ENCODE measurements around the gene TBC1D16.

Gene TBC1D16

DNA sequence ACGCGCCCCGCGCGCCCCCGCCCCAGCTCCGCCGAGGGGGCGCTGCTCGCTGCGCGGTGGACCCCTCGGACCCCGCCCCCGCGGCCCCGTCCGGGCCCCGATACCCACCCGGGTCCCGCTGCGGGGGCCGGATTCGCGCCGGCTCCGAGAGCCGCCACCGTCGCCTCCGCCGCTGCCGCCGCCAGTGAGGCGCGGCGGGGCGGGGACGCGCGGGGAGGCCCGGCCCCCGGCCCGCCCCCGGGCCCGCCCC lies at the start of gene TBC1D16:
TSS of gene TBC1D16 (minus strand) at position 186 of the 250 bp plus-strand sequence. CDS start 22,325 bp downstream, outside the sequence.
- no peak for DNase-seq (ENCODE audit: low spot score)

- no peak for DNase-seq (ENCODE audit: low spot score)
These were observed 49.1 kb upstream of the TBC1D16 start for GRCh38 chr17:80084773-80085172.

DNA sequence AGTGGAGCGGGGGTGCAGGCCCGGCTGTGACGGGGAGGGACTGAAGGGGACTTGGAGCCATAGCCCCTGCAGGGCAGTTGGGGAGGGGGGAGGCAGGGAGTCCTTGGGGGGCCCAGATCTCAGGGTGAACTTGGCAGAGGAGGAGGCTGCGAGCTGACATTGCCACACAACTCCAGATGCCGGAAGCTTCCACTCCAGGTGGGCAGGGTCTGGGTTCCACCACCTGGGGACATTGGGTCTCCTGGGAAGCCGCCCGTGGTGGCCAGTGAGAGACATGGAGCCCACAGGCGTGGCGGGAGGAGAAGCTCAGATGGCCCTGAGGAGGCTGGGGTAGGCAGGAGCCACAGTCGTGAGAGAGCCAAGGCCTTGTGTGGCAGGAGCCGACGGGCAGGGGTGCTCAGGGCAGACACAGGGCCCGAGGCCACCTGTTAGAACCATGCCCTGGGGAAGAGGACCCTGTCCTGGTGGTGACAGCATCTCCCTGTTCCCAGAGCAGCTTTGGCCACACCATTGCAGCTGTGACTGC lies 47.5 kb upstream of the TBC1D16 start:
- no peak for DNase-seq (ENCODE audit: low spot score)

GRCh38 chr17:80082403-80083135 lies 46.9 kb upstream of the TBC1D16 start:
- DNase-seq (ENCODE audit: low spot score): peak; percentile 61

GRCh38 chr17:80081596-80081995 lies 45.9 kb upstream of the TBC1D16 start:
- DNase-seq (ENCODE audit: low spot score): no peak

DNA sequence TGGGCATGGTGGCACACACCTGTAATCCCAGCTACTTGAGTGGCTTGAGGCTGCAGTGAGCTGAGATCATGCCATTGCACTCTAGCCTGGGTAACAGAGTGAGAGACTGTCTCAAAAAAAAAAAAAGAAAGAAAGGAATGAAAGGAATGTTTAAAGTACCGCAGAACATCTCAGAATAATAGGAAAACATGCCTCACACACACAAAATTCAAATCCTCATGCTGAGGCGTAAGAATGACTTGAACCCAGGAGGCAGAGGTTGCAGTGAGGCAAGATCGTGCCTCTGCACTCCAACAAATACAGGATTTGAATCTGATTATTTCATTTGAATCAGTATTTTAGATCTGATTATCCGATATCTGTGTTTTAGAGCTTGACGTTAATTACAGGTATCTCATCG lies 44.4 kb upstream of the TBC1D16 start:
- DNase-seq (ENCODE audit: low spot score): no peak

DNA sequence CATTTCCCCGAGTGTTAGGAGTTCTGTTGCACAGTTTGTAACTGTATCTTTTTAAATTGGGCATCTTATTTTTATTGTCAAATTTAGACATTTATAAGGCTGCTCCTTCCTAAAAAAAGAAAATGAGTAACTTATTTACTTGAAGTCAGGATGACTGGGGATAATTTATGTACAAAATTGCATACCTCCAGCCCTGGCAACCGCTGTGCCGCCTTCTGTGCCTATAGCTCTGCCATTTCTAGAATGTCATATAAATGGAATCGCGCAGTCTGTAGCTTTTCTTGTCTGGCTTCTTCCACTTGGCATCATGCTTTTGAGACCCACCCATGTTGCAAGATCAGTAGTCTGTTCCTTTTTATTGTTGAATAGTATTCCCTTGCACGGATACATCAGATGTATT lies 36.7 kb upstream of the TBC1D16 start:
- no peak for DNase-seq (ENCODE audit: low spot score)

GRCh38 chr17:80071116-80071841 lies 35.6 kb upstream of the TBC1D16 start:
- DNase-seq (ENCODE audit: low spot score): no peak

DNA sequence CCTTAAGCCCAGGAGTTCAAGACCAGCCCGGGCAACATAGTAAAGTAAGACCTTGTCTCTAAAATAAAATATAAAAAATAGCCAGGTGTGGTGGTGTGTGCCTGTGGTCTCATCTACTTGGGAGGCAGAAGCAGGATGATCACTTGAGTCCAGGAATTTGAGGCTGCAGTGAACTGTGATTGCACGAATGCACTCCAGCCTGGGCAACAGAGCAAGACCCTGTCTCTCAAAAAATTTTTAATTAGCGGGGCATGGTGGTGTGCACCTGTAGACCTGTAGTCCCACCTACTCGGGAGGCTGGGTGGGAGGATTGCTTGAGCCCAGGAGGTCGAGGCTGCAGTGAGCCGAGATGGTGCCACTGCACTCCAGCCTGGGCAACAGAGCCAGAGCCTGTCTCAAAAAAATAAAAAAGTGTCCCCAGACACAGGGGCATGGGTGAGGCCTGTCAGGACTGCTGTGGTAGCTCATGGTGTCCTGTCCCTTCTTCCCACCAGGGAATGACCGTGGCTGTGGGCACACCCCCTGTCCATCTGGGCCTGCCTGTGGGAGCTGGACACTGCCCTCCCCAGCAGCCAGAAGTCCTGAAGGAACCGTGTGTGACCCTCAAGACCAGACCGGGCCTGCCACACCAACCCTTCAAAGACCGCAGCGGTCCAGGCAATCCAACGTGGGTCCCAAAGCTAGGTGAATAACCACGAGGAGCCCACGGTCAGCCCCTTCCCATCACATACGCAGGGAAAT lies 34.9 kb upstream of the TBC1D16 start:
- DNase-seq (ENCODE audit: low spot score): no peak

GRCh38 chr17:80068301-80069222 lies 32.9 kb upstream of the TBC1D16 start:
- DNase-seq (ENCODE audit: low spot score): no peak

- no peak for DNase-seq (ENCODE audit: low spot score)
These were observed 31.8 kb upstream of the TBC1D16 start for GRCh38 chr17:80067393-80067986.

- DNase-seq (ENCODE audit: low spot score): no peak
These were observed 30.0 kb upstream of the TBC1D16 start for GRCh38 chr17:80065478-80066170.

DNA sequence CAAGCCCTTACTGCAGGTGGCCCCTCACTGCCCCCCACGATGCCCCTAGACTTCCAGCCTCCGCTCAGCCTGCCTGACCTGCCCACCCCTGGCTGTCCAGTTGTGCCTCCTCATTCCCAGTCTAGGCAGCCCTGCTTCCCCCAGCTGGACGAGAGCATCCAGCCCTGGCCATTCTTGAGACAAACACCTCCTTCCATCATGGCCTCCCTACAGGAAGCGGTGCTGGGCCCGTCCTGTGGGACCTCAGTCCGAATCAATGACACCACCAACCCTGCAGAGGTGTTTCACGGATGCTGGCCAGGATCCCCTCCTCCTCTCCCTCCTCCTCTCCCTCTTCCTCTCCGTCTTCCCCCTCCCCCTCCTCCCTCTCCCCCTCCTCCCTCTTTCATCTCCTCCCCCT lies 29.0 kb upstream of the TBC1D16 start:
- DNase-seq (ENCODE audit: low spot score): no peak

DNA sequence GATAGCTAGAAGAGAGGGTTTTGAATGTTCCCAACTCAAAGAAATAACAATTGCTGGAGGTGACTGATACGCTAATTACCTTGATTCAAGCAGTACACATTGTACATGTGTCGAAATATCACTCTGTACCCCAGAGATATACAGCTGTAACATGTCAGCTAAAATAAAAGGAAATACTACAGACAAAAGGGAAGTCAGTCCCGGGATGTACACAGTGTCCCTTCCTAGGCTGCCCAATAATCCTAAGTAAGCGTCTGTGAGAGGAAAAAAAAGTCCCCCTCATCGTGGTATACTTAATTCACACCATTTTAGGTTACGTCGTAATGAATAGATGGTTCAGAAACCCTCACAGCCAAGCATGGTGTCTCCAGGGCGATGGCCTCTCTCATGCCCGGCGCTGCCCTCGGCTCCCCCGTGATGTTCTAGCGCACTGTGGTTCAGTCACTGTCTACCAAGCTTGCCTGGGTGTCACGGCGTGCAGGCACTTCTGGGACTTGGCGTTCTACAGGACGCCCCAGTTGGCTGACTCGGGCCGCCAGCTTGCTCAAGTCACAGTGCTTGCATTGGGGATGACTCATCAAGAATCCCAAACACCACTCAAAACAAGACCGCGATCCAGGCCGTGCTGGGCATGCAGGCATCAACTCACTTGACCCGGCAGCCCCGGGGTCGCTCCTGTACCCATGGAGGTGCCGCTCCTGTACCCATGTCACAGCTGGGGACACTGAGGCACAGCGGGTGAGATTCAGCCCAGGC lies 28.3 kb upstream of the TBC1D16 start:
- DNase-seq (ENCODE audit: low spot score): no peak

DNA sequence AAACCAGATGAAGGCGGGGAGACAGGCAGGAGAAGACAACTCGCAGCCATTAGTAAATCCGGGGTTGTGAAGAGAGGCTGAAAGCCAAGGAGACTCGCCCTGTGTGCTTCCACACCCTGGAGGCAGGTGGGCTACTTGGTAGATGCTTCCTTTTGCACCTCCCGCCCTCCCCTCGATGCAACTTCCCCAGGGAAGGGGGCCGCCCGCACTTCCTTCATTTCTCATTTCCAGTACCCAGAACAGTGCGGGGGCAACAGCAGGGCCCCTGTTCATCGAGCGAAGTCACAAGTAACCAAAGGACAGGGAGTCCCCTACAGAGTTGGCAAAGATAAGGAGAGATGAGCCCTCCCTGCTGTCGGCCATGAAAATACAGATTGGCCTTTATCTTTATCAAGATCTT lies 25.7 kb upstream of the TBC1D16 start:
- DNase-seq (ENCODE audit: low spot score): no peak

- DNase-seq (ENCODE audit: low spot score): no peak
These were observed 25.0 kb upstream of the TBC1D16 start for GRCh38 chr17:80060644-80061043.

DNA sequence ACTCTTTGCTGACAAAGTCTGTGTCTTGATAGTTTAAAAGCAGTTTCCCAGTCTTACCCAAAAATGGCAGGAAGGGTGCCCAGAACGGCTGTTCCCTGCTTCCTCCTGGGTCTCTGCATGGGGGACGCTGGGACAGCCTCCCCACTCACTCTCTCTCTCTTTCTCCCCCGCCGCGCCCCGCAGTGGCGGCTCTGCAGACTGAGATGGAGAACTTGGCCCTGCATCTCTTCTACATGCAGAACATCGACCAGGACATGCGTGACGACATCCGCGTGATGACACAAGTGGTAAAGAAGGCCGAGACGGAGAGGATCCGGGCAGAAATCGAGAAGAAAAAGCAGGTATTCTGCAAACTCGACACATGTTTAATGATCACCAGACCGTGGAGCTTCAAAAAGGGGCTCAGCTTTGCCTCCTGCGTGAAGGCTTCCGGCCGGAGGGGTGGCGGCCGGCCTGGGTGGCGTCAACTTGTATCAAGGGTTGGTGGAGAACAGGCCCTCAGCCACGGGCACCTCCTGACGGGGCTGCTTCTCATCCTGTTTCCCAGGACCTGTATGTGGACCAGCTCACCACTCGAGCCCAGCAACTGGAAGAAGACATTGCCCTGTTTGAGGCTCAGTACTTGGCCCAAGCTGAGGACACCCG lies 22.8 kb upstream of the TBC1D16 start:
- DNase-seq (ENCODE audit: low spot score): no peak

DNA sequence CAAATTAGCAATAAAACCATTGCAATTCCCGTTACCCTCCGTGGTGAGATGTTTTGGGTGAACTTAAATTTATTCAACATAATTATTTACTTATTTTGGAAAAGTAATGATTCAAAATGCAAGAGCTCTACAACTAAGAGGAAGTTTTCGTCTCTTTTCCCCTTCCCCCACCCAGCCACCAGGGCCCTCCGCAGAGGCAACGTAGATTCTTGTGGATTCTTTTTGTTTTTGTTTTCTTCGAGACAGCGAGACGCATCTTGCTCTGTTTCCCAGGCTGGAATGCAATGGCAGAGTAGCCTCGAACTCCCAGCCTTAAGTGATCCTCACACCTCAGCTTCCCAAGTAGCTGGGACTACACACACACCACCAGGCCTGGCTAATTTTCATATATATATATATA lies 19.9 kb upstream of the TBC1D16 start:
- DNase-seq (ENCODE audit: low spot score): no peak

GRCh38 chr17:80053102-80053501 lies 17.4 kb upstream of the TBC1D16 start:
- no peak for DNase-seq (ENCODE audit: low spot score)

GRCh38 chr17:80051681-80052080 lies 16.0 kb upstream of the TBC1D16 start:
- no peak for DNase-seq (ENCODE audit: low spot score)

All from hematopoietic multipotent progenitor cell treated with erythropoietin and hydrocortisone succinate and interleukin-3 and kit ligand, for 15 days (in vitro differentiated cells).